ENCODE results near the gene FREM2.

Gene FREM2

GRCh38 chr13:38686577-38687245 lies at the start of gene FREM2:
TSS of gene FREM2 (plus strand) at chr13:38687077. CDS start at chr13:38687345, 268 bp downstream.
- no peak for DNase-seq

DNA sequence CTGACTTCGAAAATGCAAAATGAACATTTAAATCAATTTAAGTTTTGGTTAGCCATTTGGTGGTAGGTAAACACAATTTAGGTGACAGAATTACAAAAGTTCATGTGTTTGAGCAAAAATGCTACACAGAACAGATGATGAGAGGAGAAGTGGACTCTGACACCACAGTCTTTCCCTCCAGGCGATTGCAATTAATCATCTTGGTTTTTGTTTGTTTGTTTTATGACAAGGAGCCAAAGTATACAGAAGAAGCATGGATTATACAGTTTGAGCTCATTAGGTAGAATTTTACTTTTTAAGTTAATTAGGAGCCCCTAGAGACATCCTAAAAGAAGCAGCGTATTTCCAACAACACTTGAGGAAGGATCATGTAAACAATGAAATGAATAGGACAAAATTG lies 49.3 kb upstream of the FREM2 start:
- DNase-seq: no peak

- DNase-seq: no peak
Measured at GRCh38 chr13:38641164-38641948, 45.5 kb upstream of the FREM2 start.

DNA sequence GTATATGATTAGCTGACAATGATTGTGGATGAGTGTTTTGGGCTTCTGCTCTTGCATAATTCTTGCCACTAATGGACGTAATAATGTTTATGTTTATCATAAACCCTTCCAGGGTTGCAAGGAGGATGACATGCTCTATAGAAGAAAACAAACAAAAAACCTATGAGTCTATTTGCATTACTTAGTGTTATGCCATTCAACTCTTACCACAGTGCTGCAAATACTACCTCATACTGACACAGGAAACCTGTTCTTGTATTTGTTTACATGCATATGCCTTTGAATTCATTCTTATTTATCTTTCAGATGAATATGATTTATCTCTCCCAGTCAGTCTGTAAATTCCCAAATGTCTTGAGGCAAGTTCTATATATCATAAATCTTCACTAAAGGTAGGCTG lies 39.6 kb upstream of the FREM2 start:
- DNase-seq: no peak

DNA sequence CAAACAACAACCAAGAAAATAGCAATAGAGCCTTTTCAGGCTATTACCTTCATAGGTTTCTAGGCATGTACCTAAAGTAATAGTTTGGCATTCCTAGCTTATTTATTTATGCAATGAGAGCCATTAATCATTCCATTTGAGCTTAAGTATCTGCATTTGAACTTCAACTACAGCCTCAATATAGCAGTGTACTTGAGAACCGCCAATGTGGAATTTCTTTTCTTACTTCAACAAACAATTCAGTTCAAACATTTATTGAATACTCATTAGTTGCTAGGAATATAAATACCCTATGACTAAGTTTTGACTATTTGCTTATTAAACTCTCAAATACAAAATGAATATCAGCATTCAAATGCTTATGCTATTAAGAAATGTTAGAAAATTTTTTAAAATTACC lies 38.0 kb upstream of the FREM2 start:
- DNase-seq: no peak

DNA sequence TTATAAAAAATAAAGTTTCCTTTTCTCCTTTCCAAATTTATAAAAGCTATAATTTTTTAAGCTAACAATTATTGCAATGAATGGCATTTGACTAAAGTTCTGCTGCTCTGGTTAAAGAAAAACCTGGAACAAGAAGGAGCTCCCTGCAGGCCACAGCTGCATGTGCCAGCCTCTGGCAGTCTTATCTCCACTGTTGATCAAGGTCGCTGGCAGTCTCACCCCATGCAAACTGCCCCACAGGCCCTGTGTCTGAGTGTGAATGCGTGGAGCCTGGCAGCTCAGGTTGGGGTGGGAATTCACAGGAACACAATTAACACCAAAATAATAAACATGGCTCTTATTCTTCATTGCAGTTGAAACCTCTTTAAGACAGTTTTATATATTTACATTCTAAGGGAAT lies 30.2 kb upstream of the FREM2 start:
- DNase-seq: no peak

GRCh38 chr13:38657191-38657590 lies 29.7 kb upstream of the FREM2 start:
- DNase-seq: no peak

GRCh38 chr13:38658906-38659305 lies 28.0 kb upstream of the FREM2 start:
- no peak for DNase-seq

GRCh38 chr13:38661010-38661675 lies 25.7 kb upstream of the FREM2 start:
- DNase-seq: no peak

GRCh38 chr13:38662362-38662761 lies 24.5 kb upstream of the FREM2 start:
- no peak for DNase-seq

DNA sequence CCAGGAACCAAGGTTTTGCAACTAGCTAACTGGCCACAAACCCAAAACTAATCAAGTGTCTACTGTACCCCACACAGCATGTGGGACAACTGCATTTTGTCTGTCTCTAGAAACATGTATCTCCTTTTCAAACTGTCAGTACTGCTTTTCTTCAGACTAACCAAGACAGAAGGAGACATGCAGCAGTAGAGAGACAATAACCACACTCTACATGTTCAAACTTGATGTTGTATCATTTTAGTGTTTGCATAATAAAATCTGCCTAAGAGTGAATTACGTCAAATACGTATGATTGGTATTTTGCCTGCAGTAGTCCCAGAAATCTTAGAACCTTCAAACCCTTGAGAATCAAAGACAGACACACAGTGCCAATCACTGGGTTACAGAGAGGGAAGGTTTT lies 22.0 kb upstream of the FREM2 start:
- DNase-seq: no peak

DNA sequence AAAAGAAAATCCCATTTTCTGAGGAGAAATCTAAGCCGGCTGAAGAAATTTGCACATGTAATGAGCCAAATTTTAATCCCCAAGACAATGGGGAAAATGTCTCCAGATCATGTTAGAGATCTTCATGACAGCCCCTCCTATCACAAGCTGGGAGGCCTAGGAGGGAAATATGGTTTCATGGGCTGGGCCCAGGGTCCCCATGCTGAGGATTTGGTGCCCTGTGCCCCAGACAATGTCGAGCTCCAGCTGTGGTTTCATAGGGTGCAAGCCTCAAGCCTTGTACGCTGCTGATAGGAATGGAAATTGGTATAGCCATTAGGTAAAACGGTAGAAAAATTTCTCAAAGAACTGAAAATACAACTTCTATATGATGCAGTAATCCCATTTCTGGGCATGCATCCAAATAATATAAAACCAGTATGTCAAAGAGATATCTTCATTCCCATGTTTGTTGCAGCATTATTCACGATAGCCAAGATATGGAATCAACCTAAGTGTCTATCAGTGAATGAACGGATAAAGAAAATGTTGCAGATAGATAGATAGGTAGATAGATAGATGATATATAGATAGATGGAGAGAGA lies 19.3 kb upstream of the FREM2 start:
- no peak for DNase-seq

DNA sequence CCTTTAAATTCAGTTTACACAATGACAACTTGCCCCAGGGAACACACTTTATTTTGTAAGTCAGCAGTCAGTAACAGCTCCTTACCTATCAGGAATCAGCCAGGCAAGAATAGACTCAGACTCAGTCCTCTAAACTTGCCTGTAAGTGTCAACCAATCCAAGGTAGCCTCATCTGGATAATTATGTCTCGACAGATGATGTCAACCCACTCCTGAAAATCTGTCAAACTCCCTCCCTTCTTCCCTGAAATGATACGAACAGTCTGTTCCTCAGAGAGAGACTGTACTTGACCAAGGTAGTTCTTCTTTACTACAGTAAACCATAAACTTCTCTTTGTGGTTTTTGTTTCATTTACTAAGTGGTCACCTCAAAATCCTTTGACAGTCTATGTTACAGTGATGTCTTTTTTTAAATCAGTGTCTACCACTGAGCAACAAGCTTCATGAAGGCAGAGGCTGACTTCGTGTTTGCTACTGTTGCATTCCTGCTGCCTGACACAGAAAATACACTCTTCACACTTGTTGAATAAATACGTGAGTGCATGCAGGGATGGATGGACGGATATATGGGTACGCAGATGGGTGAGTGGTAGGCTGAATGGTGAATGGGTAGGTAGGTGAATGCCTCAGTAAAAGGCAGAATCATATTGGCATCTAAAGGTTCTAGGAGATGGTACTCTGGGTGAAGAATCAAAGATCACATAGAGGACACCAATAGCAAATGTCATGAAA lies 17.5 kb upstream of the FREM2 start:
- DNase-seq: no peak

GRCh38 chr13:38670627-38671026 lies 16.2 kb upstream of the FREM2 start:
- DNase-seq: no peak

GRCh38 chr13:38671980-38672379 lies 14.9 kb upstream of the FREM2 start:
- DNase-seq: no peak

- no peak for DNase-seq
Measured at GRCh38 chr13:38674208-38674607, 12.7 kb upstream of the FREM2 start.

DNA sequence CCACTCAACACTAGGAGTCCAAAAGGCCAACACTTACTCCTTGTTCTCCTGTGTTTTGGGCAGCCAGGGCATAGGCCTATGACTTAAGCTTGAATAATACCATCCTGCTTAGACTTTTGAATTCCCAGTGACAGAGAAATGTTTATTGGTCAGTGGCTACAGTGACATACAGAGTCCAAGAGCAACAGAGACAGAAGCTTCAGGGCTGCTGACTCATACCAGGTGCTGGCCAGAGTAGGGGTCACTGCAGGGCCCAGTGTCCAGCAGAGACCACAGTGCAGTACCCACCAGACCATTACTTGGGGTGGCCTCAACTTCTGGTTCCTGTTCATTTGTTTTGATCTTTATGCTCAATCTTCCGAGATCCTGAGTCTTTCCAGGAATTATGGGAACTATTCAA lies 6.0 kb upstream of the FREM2 start:
- no peak for DNase-seq

GRCh38 chr13:38684714-38685113 lies 2.2 kb upstream of the FREM2 start:
- no peak for DNase-seq

DNA sequence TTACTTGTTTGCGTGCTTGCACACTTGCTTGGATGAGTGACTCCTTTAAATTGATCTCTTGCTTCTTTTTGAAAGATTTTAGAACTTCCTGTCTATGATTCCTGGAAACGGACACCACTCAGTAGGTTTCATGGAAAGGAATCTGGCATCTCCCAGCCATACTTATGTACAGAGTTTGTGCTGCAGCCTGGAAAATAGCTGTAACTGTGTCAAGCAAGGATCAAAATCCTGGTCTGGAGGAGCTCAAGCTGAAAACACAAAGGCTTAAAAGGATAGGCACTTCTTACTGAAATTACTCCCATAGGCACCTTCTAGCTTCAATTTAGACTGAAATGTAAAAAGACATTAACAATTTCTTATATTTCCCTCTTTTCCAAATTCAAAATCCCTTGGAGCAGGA lies 1.4 kb upstream of the FREM2 start:
- no peak for DNase-seq

DNA sequence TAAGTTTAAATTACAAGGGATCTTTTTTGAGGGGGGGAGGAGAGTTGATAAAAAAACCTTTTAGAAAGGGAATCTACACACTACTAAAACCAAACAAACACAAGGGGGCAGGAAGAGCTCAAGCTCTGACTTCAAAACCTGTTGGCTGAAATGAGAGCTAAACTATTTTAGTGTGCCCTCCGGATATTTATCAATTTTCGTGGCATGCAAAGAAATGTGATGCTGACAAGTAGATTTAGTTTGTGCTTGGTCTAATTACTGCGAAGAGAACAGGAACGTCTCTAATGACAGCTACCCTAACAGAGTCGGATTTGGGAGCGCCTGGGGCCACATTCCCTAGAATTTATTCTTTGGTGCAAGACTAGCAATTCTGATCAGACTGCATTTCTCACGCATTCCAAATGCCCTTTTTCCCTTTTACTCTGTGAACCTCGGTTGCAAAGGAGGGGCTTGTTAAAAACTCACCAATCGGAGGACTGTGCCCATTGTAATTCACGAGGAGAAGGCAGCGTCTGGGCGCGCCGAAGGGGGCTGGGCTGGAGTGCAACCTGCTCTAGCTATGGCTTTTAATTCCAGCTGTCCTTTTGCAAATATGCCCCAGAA lies 802 bp upstream of the FREM2 start:
- no peak for DNase-seq

GRCh38 chr13:38687246-38688229 lies 661 bp downstream of the FREM2 start:
- DNase-seq: no peak

Data from stimulated activated CD4-positive, alpha-beta T cell treated with anti-CD3 and anti-CD28 coated beads, Interleukin-12 subunit alpha, Interleukin-12 subunit beta, amount 100 ng/mL, for 4 hours (primary cell).